Liver (tissue), 9 donors: Measurements from ENCODE around the gene SMIM10L2A. TPM values are rescaled to one million over a fixed set of nuclear protein-coding genes. Genes with fewer than 3 reads are reported as not detected.

Experiments used
- DNase-seq: peaks from one replicate; pipeline ENCODE4 v3.0.0-alpha.2; 2017; ENCODE audit warnings: low spot score
- H3K27ac ChIP-seq, 2 donors: one replicate each; pipeline ENCODE4 v1.7.0; 2013; ENCODE audit warnings: inconsistent platforms in 2 of 2, low read length in 2 of 2, control low read depth in 1 of 2, low read depth in 1 of 2, mild to moderate bottlenecking in 1 of 2
- H3K27me3 ChIP-seq, 4 donors: one replicate each; pipeline versions ENCODE4 v1.6.1 to v1.7.0; 2013; ENCODE audit warnings: low read length in 3 of 4, inconsistent platforms in 1 of 4, mild to moderate bottlenecking in 1 of 4, moderate library complexity in 1 of 4; ENCODE audit not compliant: control insufficient read depth in 4 of 4, insufficient read depth in 4 of 4
- H3K36me3 ChIP-seq, 4 donors: one replicate each; pipeline versions ENCODE4 v1.6.1 to v1.7.0; 2013; ENCODE audit warnings: low read length in 3 of 4, mild to moderate bottlenecking in 3 of 4, low read depth in 1 of 4, moderate library complexity in 1 of 4; ENCODE audit not compliant: control insufficient read depth in 4 of 4, insufficient read depth in 3 of 4
- H3K4me1 ChIP-seq, 4 donors: one replicate each; pipeline versions ENCODE4 v1.6.1 to v1.7.0; 2013; ENCODE audit warnings: low read length in 3 of 4, mild to moderate bottlenecking in 3 of 4, moderate library complexity in 1 of 4; ENCODE audit not compliant: control insufficient read depth in 4 of 4, insufficient read depth in 4 of 4
- H3K4me3 ChIP-seq, 3 donors: one replicate each; pipeline versions ENCODE4 v1.6.1 to v1.7.0; 2013; ENCODE audit warnings: low read length in 3 of 3, control low read depth in 1 of 3, low read depth in 1 of 3, mild to moderate bottlenecking in 1 of 3
- H3K9ac ChIP-seq, 2 donors: one replicate each; pipeline ENCODE4 v1.7.0; 2013; ENCODE audit warnings: low read length in 2 of 2, mild to moderate bottlenecking in 2 of 2, moderate library complexity in 2 of 2, control low read depth in 1 of 2, low read depth in 1 of 2
- H3K9me3 ChIP-seq, 4 donors: one replicate each; pipeline versions ENCODE4 v1.6.1 to v1.7.0; 2013; ENCODE audit warnings: low read length in 3 of 4; ENCODE audit not compliant: control insufficient read depth in 4 of 4
- CTCF ChIP-seq: fragments of 150-350 bp; IDR thresholded peaks from 2 replicates; pipeline ENCODE4 v1.5.1; 2017; ENCODE audit warnings: improper control_type of control experiment, low read depth, low read length; ENCODE audit not compliant: missing input control
- EGR1 ChIP-seq, 2 donors: IDR thresholded peaks; 2 replicates each; pipeline ENCODE4 v1.6.1; 2016 to 2018; ENCODE audit warnings: antibody characterized with exemption in 2 of 2, low read depth in 2 of 2
- FOXA1 ChIP-seq: IDR thresholded peaks from 2 replicates; pipeline ENCODE4 v1.6.1; 2016; ENCODE audit warnings: antibody characterized with exemption
- FOXA2 ChIP-seq: IDR thresholded peaks from 2 replicates; pipeline ENCODE4 v1.6.1; 2016; ENCODE audit warnings: antibody characterized with exemption
- GABPA ChIP-seq, 2 donors: IDR thresholded peaks in 1 of 2; conservative IDR thresholded peaks in 1 of 2; 2 replicates each; pipeline ENCODE4 v1.6.1; 2016; ENCODE audit warnings: antibody characterized with exemption in 2 of 2, mild to moderate bottlenecking in 1 of 2, moderate library complexity in 1 of 2
- HNF4A ChIP-seq, 2 donors: conservative IDR thresholded peaks; 2 replicates each; pipeline ENCODE4 v1.6.1; 2016; ENCODE audit warnings: antibody characterized with exemption in 2 of 2, mild to moderate bottlenecking in 2 of 2
- HNF4G ChIP-seq: IDR thresholded peaks from 2 replicates; pipeline ENCODE4 v1.6.1; 2016; ENCODE audit warnings: antibody characterized with exemption
- JUND ChIP-seq, 2 donors: IDR thresholded peaks; 2 replicates each; pipeline ENCODE4 v1.6.1; 2016; ENCODE audit warnings: antibody characterized with exemption in 2 of 2
- NR2F2 ChIP-seq: IDR thresholded peaks from 2 replicates; pipeline ENCODE4 v1.6.1; 2016; ENCODE audit warnings: antibody characterized with exemption
- REST ChIP-seq: IDR thresholded peaks from 2 replicates; pipeline ENCODE4 v1.6.1; 2016; ENCODE audit warnings: antibody characterized with exemption, mild to moderate bottlenecking
- RXRA ChIP-seq, 2 donors: IDR thresholded peaks; 2 replicates each; pipeline ENCODE4 v1.6.1; 2017 to 2018; ENCODE audit warnings: antibody characterized with exemption in 2 of 2, mild to moderate bottlenecking in 1 of 2
- SP1 ChIP-seq: IDR thresholded peaks from 2 replicates; pipeline ENCODE4 v1.6.1; 2018; ENCODE audit warnings: antibody characterized with exemption, mild to moderate bottlenecking
- TAF1 ChIP-seq: conservative IDR thresholded peaks from 2 replicates; pipeline ENCODE4 v1.6.1; 2016; ENCODE audit warnings: antibody characterized with exemption, mild to moderate bottlenecking
- YY1 ChIP-seq: IDR thresholded peaks from 2 replicates; pipeline ENCODE4 v1.6.1; 2016; ENCODE audit warnings: antibody characterized with exemption, mild to moderate bottlenecking
- WGBS: extraction: QIAGEN DNeasy Blood & Tissue Kit; methylation state at CpG from one replicate; pipeline ENCODE4 v1.1.7; 2013; 5-methylcytosine and 5-hydroxymethylcytosine counted together
- polyA plus RNA-seq, 2 donors: library from polyadenylated mRNA; stranded (reverse) in 1 of 2; unstranded in 1 of 2; fragments of 200-250 nt in 1 of 2; fragments of >200 nt in 1 of 2; fragmentation: Nextera tagmentation in 1 of 2; extraction: Ambion mirVana in 1 of 2; gene quantifications; one replicate each; pipeline versions ENCODE4 v1.2.1 to v1.2.3, GENCODE V29; 2013 to 2015
- total RNA-seq, 2 donors: library from RNA; depleted of rRNA; stranded (reverse); fragments of >200 nt; gene quantifications; one replicate each; pipeline ENCODE4 v1.2.3, GENCODE V29; 2014
- TF ChIP-seq, protein P1 (sequence below): IDR thresholded peaks from 2 replicates; pipeline ENCODE4 v1.6.1; 2016; ENCODE audit warnings: antibody characterized with exemption
- donor health status: healthy.
- donor health status: healthy.
- donor health status: healthy.
- donor health status: healthy.
- donor health status: healthy.

SMIM10L2A gene
- total and polyA plus RNA-seq, 4 donors = 0.07 to 0.98 (median 0.13) TPM

- TF ChIP-seq NR2F2 = no peak
- no peak for TF ChIP-seq EGR1 (IDR thresholded peaks at IDR 0.05; ENCODE audit: low read depth in 2 of 2)
- TF ChIP-seq GABPA (IDR thresholded peaks at IDR 0.05 in 1 of 2, conservative IDR thresholded peaks at IDR 0.05 in 1 of 2) = no peak
- TF ChIP-seq FOXA2 = no peak
- no peak for TF ChIP-seq SP1
- TF ChIP-seq, protein P1, sequence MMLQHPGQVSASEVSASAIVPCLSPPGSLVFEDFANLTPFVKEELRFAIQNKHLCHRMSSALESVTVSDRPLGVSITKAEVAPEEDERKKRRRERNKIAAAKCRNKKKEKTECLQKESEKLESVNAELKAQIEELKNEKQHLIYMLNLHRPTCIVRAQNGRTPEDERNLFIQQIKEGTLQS = no peak
- TF ChIP-seq JUND (IDR thresholded peaks at IDR 0.05) = no peak
- TF ChIP-seq FOXA1 = no peak
Observed at GRCh38 chrX:135433531-135434257, 11.9 kb downstream of the SMIM10L2A start (continued).

GRCh38 chrX:135434258-135435138 lies 12.8 kb downstream of the SMIM10L2A start:
- H3K36me3 ChIP-seq = no peaks in the 10 kb centered on the region
- DNase-seq = no peak
- no peaks in the 10 kb centered on the region for H3K9me3 ChIP-seq
- TF ChIP-seq TAF1 = no peak
- TF ChIP-seq RXRA (IDR thresholded peaks at IDR 0.05) = no peak
- TF ChIP-seq EGR1 (IDR thresholded peaks at IDR 0.05; ENCODE audit: low read depth in 2 of 2) = no peak
- TF ChIP-seq NR2F2 = no peak
- TF ChIP-seq HNF4G = no peak
- no peak for TF ChIP-seq FOXA2
- TF ChIP-seq SP1 = no peak
- TF ChIP-seq CTCF = no peak
- TF ChIP-seq, protein P1 = no peak
- no peak for TF ChIP-seq YY1
- H3K27ac ChIP-seq = no peak overlapping the region
- no peak overlapping the region for H3K4me3 ChIP-seq
- no peaks in the 10 kb centered on the region for H3K27me3 ChIP-seq
- no peaks in the 10 kb centered on the region for H3K4me1 ChIP-seq
- 94% methylated on average over 49 of the region's 49 CpGs for WGBS
- no peak overlapping the region for H3K9ac ChIP-seq

DNA sequence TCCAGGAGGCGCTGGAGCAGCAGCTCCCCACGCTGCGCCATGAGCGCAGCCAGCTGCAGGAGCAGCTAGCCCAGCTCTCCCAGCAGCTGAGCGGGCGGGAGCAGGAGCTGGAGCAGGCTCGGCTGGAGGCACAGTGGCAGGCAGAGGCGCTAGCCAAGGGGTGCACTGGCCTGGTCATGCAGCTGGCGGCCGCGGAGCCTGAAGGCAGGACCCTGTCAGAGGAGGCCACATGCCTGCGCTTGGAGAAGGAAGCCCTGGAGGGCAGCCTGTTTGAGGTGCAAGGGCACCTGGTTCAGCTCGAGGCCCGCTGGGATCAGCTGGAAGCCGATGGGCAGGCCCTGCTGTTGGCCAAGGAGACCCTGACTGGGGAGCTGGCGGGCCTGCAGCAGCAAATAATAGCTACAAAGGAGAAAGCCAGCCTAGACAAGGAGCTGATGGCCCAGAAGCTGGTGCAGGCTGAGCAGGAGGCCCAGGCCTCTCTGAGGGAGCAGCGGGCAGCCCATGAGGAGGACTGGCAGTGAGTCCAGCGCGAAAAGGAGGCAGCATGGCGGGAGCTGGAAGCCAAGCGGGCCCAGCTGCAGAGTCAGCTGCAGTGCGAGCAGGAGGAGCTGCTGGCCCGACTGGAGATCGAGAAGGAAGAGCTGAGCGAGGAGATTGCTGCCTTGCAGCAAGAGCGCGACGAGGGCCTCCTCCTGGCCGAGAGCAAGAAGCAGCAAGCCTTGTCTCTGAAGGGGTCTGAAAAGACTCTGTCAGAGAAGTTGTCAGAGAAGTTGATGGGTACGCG lies 13.6 kb downstream of the SMIM10L2A start:
- Histone ChIP-seq H3K36me3 (no peaks in the 10 kb centered on the region), H3K27ac (no peak overlapping the region), H3K4me3 (no peak overlapping the region), H3K9me3 (no peaks in the 10 kb centered on the region), H3K9ac (no peak overlapping the region), H3K4me1 (no peaks in the 10 kb centered on the region), H3K27me3 (no peaks in the 10 kb centered on the region)
- DNase-seq = no peak
- 93% methylated on average over 31 of the region's 31 CpGs for WGBS
- TF ChIP-seq FOXA2 = no peak
- TF ChIP-seq HNF4A (conservative IDR thresholded peaks at IDR 0.05) = no peak
- TF ChIP-seq HNF4G = no peak
- no peak for TF ChIP-seq TAF1
- TF ChIP-seq, protein P1 = no peak
- no peak for TF ChIP-seq REST
